ENCODE results near the gene KCNE4. TPM values are rescaled to one million over a fixed set of nuclear protein-coding genes. Genes with fewer than 3 reads are reported as not detected.

The KCNE4 gene
- total RNA-seq, 1 donor from 2014 or later = not detected

- no peak overlapping the region for H3K4me3 ChIP-seq (ENCODE audit: low read depth, low read length)
- DNase-seq (ENCODE audit: low read depth) = no peak
- TF ChIP-seq CTCF (conservative IDR thresholded peaks at IDR 0.05; ENCODE audit: low read depth, low read length) = no peak
These were observed 47.6 kb downstream of the KCNE4 start for GRCh38 chr2:223099561-223099960.

GRCh38 chr2:223100061-223100511 is 48.1 kb downstream of the KCNE4 start:
- DNase-seq (ENCODE audit: low read depth) = no peak
- no peak overlapping the region for H3K4me3 ChIP-seq (ENCODE audit: low read depth, low read length)
- no peak for TF ChIP-seq CTCF (conservative IDR thresholded peaks at IDR 0.05; ENCODE audit: low read depth, low read length)

GRCh38 chr2:223101340-223102039 is 49.5 kb downstream of the KCNE4 start:
- no peak for DNase-seq (ENCODE audit: low read depth)
- no peak overlapping the region for H3K4me3 ChIP-seq (ENCODE audit: low read depth, low read length)
- TF ChIP-seq CTCF (conservative IDR thresholded peaks at IDR 0.05; ENCODE audit: low read depth, low read length) = peak; percentile 74

GRCh38 chr2:223102040-223102400 is 50.0 kb downstream of the KCNE4 start:
- H3K4me3 ChIP-seq (ENCODE audit: low read depth, low read length) = no peak overlapping the region
- no peak for DNase-seq (ENCODE audit: low read depth)
- no peak for TF ChIP-seq CTCF (conservative IDR thresholded peaks at IDR 0.05; ENCODE audit: low read depth, low read length)

DNA sequence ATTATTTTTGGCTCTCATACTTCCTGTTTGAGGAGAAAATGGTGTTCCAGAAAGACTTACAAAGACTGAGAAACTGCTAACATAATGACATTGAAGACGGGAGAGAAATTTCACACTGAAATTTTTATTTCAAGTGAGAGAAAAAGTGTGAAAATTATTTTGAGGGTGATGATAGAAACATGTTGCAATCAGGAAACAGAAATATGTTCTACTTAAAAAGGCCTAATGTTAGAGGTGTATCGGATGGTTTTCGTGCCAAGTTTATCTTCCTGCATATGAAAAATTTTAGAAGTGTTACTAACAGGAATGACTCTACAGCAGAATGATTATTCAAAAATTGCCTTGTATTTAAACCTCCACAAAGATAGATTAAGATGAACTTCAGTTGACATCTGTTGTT is 50.5 kb downstream of the KCNE4 start:
- TF ChIP-seq CTCF (conservative IDR thresholded peaks at IDR 0.05; ENCODE audit: low read depth, low read length) = no peak
- DNase-seq (ENCODE audit: low read depth) = no peak
- H3K4me3 ChIP-seq (ENCODE audit: low read depth, low read length) = no peak overlapping the region

- DNase-seq (ENCODE audit: low read depth) = no peak
- H3K4me3 ChIP-seq (ENCODE audit: low read depth, low read length) = no peak overlapping the region
- no peak for TF ChIP-seq CTCF (conservative IDR thresholded peaks at IDR 0.05; ENCODE audit: low read depth, low read length)
These were observed 52.5 kb downstream of the KCNE4 start for GRCh38 chr2:223104336-223105132.

Other genes with a start within 250 kb of the KCNE4 start
- gene ACSL3, start 191.2 kb upstream of the KCNE4 start, total RNA-seq = 66.8 and 87.9 TPM in 2 replicates

All from epithelial cell of proximal tubule (primary cell).